Measurements from ENCODE around the gene AGAP1.

- TF ChIP-seq CTCF (IDR thresholded peaks at IDR 0.05): no peak
- TF ChIP-seq POLR2A (IDR thresholded peaks at IDR 0.05): no peak
Measured at GRCh38 chr2:235668782-235669181, 174.9 kb downstream of the AGAP1 start.

Data from uterus (tissue), 2 donors.